IMR-90 (cell line): ENCODE data around the gene BMP8A. TPM values are rescaled to one million over a fixed set of nuclear protein-coding genes. Genes with fewer than 3 reads are reported as not detected.

Source experiments
- ATAC-seq: fragments of 200-7000 bp; cut with Tn5 transposase; 2 replicates; pipeline ENCODE4 v1.9.1; 2020; ENCODE audit warnings: low read depth, mild to moderate bottlenecking, moderate library complexity
- BruUV-seq: library from RNA; stranded (reverse); fragments of 400-500 nt; replicated peaks from 2 replicates; lab custom pipeline; 2021; lab: Mats Ljungman, UMichigan
- CTCF ChIA-PET: fragments of 300-600 bp; formaldehyde crosslinking; extraction: SDS; loops from one replicate; lab custom pipeline; 2021; ENCODE audit warnings: antibody characterized with exemption; lab: Yijun Ruan, JAX
- POLR2A ChIA-PET: fragments of 300-600 bp; sonication (Branson Sonifier 250); formaldehyde crosslinking; loops from one replicate; lab custom pipeline; 2022; ENCODE audit warnings: antibody characterized with exemption; ENCODE audit not compliant: unreplicated experiment; lab: Charles Lee
- DNase-seq: peaks from one replicate; pipeline ENCODE4 v3.0.0; 2013
- H2AFZ ChIP-seq: replicated peaks from 2 replicates; pipeline ENCODE3; 2013; ENCODE audit warnings: low read length, mild to moderate bottlenecking; ENCODE audit not compliant: poor library complexity
- H2AK5ac ChIP-seq: 2 replicates; pipeline ENCODE4 v1.6.1; 2013; ENCODE audit warnings: low read depth, low read length, inconsistent platforms
- H2AK9ac ChIP-seq: replicated peaks from 2 replicates; pipeline ENCODE3; 2013; ENCODE audit warnings: mild to moderate bottlenecking, low read depth, low read length, moderate library complexity; ENCODE audit not compliant: poor library complexity
- H2BK120ac ChIP-seq: 2 replicates; pipeline ENCODE4 v1.6.1; 2013; ENCODE audit warnings: low read depth, low read length, inconsistent platforms
- H2BK15ac ChIP-seq: 3 replicates; pipeline ENCODE4 v1.6.1; 2013; ENCODE audit warnings: low read depth, low read length, inconsistent platforms
- H2BK20ac ChIP-seq: 2 replicates; pipeline ENCODE4 v1.6.1; 2013; ENCODE audit warnings: low read depth, mild to moderate bottlenecking, inconsistent platforms, low read length, moderate library complexity
- H2BK5ac ChIP-seq: 2 replicates; pipeline ENCODE4 v1.6.1; 2013; ENCODE audit warnings: mild to moderate bottlenecking, low read depth, low read length, inconsistent platforms; ENCODE audit not compliant: poor library complexity, severe bottlenecking
- H3K14ac ChIP-seq: replicated peaks from 2 replicates; pipeline ENCODE4 v1.6.1; 2013; ENCODE audit warnings: low read depth, low read length, inconsistent platforms
- H3K18ac ChIP-seq: 2 replicates; pipeline ENCODE4 v1.6.1; 2013; ENCODE audit warnings: low read depth, low read length, control low read depth
- H3K23ac ChIP-seq: 2 replicates; pipeline ENCODE4 v1.6.1; 2013; ENCODE audit warnings: low read depth, low read length, inconsistent platforms
- H3K27ac ChIP-seq: 2 replicates; pipeline ENCODE4 v1.5.1; 2013; ENCODE audit warnings: mild to moderate bottlenecking, control low read depth, low read length; ENCODE audit not compliant: insufficient read depth
- H3K27me3 ChIP-seq: 2 replicates; pipeline ENCODE4 v1.6.1; 2013; ENCODE audit warnings: low read length; ENCODE audit not compliant: control insufficient read depth, insufficient read depth
- H3K36me3 ChIP-seq: 2 replicates; pipeline ENCODE4 v1.6.1; 2013; ENCODE audit warnings: low read length, mixed read lengths; ENCODE audit not compliant: control insufficient read depth, insufficient read depth
- H3K4ac ChIP-seq: 2 replicates; pipeline ENCODE4 v1.6.1; 2013; ENCODE audit warnings: low read depth, low read length, inconsistent platforms
- H3K4me1 ChIP-seq: 2 replicates; pipeline ENCODE4 v1.6.1; 2013; ENCODE audit warnings: low read length, mixed read lengths; ENCODE audit not compliant: control insufficient read depth, insufficient read depth
- H3K4me2 ChIP-seq: 2 replicates; pipeline ENCODE4 v1.6.1; 2013; ENCODE audit warnings: low read depth, mild to moderate bottlenecking, control low read depth, low read length, moderate library complexity
- H3K4me3 ChIP-seq: 2 replicates; pipeline ENCODE4 v1.5.1; 2013; ENCODE audit warnings: low read depth, mild to moderate bottlenecking, control low read depth, low read length, moderate library complexity; ENCODE audit not compliant: insufficient read depth
- H3K56ac ChIP-seq: 2 replicates; pipeline ENCODE4 v1.6.1; 2013; ENCODE audit warnings: low read length, inconsistent platforms; ENCODE audit not compliant: insufficient read depth; ENCODE audit errors: extremely low read depth
- H3K79me1 ChIP-seq, 2 experiments: 2 replicates each; pipeline ENCODE4 v1.6.1; 2013; ENCODE audit warnings: low read length in 2 of 2, inconsistent platforms in 1 of 2, low read depth in 1 of 2
- H3K9ac ChIP-seq: 2 replicates; pipeline ENCODE4 v1.6.1; 2013; ENCODE audit warnings: low read depth, low read length, control low read depth
- H3K9me1 ChIP-seq: 2 replicates; pipeline ENCODE4 v1.6.1; 2013; ENCODE audit warnings: low read length, inconsistent platforms; ENCODE audit not compliant: insufficient read depth
- H3K9me3 ChIP-seq: 2 replicates; pipeline ENCODE4 v1.6.1; 2013; ENCODE audit warnings: low read length; ENCODE audit not compliant: control insufficient read depth, insufficient read depth
- H4K20me1 ChIP-seq: 2 replicates; pipeline ENCODE4 v1.6.1; 2013; ENCODE audit warnings: low read length, inconsistent platforms; ENCODE audit not compliant: insufficient read depth
- H4K5ac ChIP-seq: 2 replicates; pipeline ENCODE4 v1.6.1; 2013; ENCODE audit warnings: mild to moderate bottlenecking, low read depth, low read length, control low read depth
- H4K8ac ChIP-seq, 2 experiments: 2 replicates each; pipeline ENCODE4 v1.6.1; 2013; ENCODE audit warnings: low read depth in 2 of 2, low read length in 2 of 2, control low read depth in 1 of 2, inconsistent platforms in 1 of 2
- H4K91ac ChIP-seq: 2 replicates; pipeline ENCODE4 v1.6.1; 2013; ENCODE audit warnings: low read depth, low read length, inconsistent platforms; ENCODE audit not compliant: insufficient read depth
- BHLHE40 ChIP-seq: fragments of 150-350 bp; IDR thresholded peaks from 2 replicates; pipeline ENCODE4 v1.6.1; 2016; ENCODE audit warnings: mild to moderate bottlenecking, low read depth, low read length
- CEBPB ChIP-seq: IDR thresholded peaks from 2 replicates; pipeline ENCODE4 v1.6.1; 2012; ENCODE audit warnings: low read depth, low read length, improper control_type of control experiment
- MAFK ChIP-seq: IDR thresholded peaks from 2 replicates; pipeline ENCODE4 v1.6.1; 2012; ENCODE audit warnings: low read depth, low read length, improper control_type of control experiment
- MAZ ChIP-seq: IDR thresholded peaks from 2 replicates; pipeline ENCODE4 v1.6.1; 2012; ENCODE audit warnings: low read depth, mild to moderate bottlenecking, low read length, improper control_type of control experiment, moderate library complexity, borderline replicate concordance
- NFE2L2 ChIP-seq: fragments of 150-350 bp; IDR thresholded peaks from 2 replicates; pipeline ENCODE4 v1.6.1; 2016; ENCODE audit warnings: low read depth, mild to moderate bottlenecking, low read length
- POLR2A ChIP-seq: IDR thresholded peaks from 2 replicates; pipeline ENCODE4 v1.6.1; 2012; ENCODE audit warnings: mild to moderate bottlenecking, low read depth, low read length
- SMC3 ChIP-seq: fragments of 150-350 bp; IDR thresholded peaks from 2 replicates; pipeline ENCODE4 v1.6.1; 2016; ENCODE audit warnings: low read depth, mild to moderate bottlenecking, antibody characterized with exemption, low read length, moderate library complexity
- WGBS, 2 experiments: methylation state at CpG; one replicate each; pipeline versions ENCODE4 v1.1.5 to v1.1.7; 2013; ENCODE audit warnings: missing lambda C conversion rate in 2 of 2; ENCODE audit not compliant: insufficient read length in 1 of 2; ENCODE audit errors: extremely low coverage in 2 of 2; 5-methylcytosine and 5-hydroxymethylcytosine counted together
- dilution Hi-C: fragments of 300-500 bp; cut with HindIII; formaldehyde crosslinking; loops from one replicate; pipeline ENCODE4 v1.14.3; 2018; ENCODE audit warnings: low sequenced_read_pairs; ENCODE audit not compliant: unreplicated experiment
- in situ Hi-C: fragments of 300-500 bp; cut with MboI; formaldehyde crosslinking; loops from 3 replicates; pipeline ENCODE4 v1.14.3; 2019; ENCODE audit warnings: low sequenced_read_pairs, inconsistent platforms, mixed read lengths
- intact Hi-C: fragments of 100-400 bp; cut with micrococcal nuclease; formaldehyde crosslinking; loops from 2 replicates; pipeline ENCODE4 v1.10.0; 2022
- polyA plus RNA-seq, 3 experiments: library from polyadenylated mRNA; depleted of rRNA; stranded (reverse); fragments of >200 nt; gene quantifications; 2 replicates each; pipeline ENCODE4 v1.2.3, GENCODE V29; 2012; ENCODE audit warnings: low replicate concordance in 1 of 3
- total RNA-seq: library from RNA; depleted of rRNA; stranded (reverse); fragments of >200 nt; gene quantifications from 2 replicates; pipeline ENCODE4 v1.2.3, GENCODE V29; 2012
- TF ChIP-seq, protein P1 (sequence below): fragments of 150-350 bp; IDR thresholded peaks from 2 replicates; pipeline ENCODE4 v1.6.1; 2016; ENCODE audit warnings: low read depth, mild to moderate bottlenecking, low read length, moderate library complexity, borderline replicate concordance

The BMP8A gene
- total and polyA plus RNA-seq, 2 of the 4 experiments (the other 2 are of a cell fraction) = not detected

DNA sequence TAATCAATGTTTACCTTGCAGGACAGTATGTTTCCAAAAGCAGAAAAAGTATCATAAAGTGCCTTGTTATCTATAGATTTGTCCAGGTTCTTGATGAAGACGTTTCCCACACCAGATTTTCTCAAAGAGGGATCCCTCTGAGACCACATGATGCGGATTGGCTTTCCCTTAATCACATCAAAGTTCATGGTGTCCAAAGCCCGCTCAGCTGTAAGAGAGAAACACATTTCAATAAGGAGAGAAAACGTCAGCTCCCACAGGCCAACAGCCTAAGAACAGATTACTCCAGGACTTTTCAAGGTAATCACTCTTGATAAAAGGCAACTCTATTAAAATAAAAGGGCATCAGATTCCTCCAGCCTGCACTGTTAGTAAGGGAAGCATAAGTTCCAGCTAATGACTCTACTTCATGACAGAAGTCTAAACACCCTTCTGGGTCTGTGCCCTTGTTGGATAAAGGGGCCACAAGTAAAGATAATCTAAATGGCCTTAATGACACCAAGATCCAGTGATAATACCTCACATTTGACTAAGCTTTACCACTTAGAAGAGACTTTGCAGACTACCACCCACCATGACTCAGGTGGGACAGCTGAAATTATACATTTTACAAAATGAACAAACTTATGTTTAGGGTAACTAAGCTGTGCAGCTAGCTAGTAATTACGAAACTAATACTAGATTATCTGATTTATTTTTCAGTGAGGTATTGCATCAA lies 81.1 kb downstream of the BMP8A start:
- H3K9ac ChIP-seq = no peak overlapping the region
- no peak overlapping the region for H2AK9ac ChIP-seq
- no peak overlapping the region for H3K4me3 ChIP-seq
- intact Hi-C loops = no loop called here
- no peak overlapping the region for H3K4ac ChIP-seq
- H3K23ac ChIP-seq = 0 out of 2 replicates have a peak overlapping the region, but pooled peaks have one; percentile 7
- in situ Hi-C loops = no loop called here
- no peak overlapping the region for H3K18ac ChIP-seq
- no peak overlapping the region for H3K56ac ChIP-seq
- TF ChIP-seq SMC3 = no peak
- TF ChIP-seq, protein P1, sequence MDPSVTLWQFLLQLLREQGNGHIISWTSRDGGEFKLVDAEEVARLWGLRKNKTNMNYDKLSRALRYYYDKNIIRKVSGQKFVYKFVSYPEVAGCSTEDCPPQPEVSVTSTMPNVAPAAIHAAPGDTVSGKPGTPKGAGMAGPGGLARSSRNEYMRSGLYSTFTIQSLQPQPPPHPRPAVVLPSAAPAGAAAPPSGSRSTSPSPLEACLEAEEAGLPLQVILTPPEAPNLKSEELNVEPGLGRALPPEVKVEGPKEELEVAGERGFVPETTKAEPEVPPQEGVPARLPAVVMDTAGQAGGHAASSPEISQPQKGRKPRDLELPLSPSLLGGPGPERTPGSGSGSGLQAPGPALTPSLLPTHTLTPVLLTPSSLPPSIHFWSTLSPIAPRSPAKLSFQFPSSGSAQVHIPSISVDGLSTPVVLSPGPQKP = no peak
- TF ChIP-seq POLR2A = no peak
- TF ChIP-seq CEBPB = no peak
- no peak for TF ChIP-seq MAZ
- TF ChIP-seq BHLHE40 = no peak
- no peak for TF ChIP-seq MAFK
- no peak for TF ChIP-seq NFE2L2
- no CpG with 5 or more reads among the region's 5 CpGs for WGBS, 2 experiments
- no peak overlapping the region for H2BK120ac ChIP-seq
- no peak overlapping the region for H2BK5ac ChIP-seq
- H2BK15ac ChIP-seq = no peak overlapping the region
- no peak overlapping the region for H2AFZ ChIP-seq
- H3K9me3 ChIP-seq = no peaks in the 10 kb centered on the region
- H4K20me1 ChIP-seq = peaks cover 68% of the 10 kb centered on the region
- no peak for DNase-seq
- H3K27me3 ChIP-seq = no peaks in the 10 kb centered on the region
- peaks cover 29 to 59% of the 10 kb centered on the region in 2 experiments for H3K79me1 ChIP-seq
- no peak overlapping the region for H2BK20ac ChIP-seq
- H2AK5ac ChIP-seq = no peak overlapping the region
- H3K36me3 ChIP-seq = peaks cover 54% of the 10 kb centered on the region
- H3K4me2 ChIP-seq = no peak overlapping the region
- H4K5ac ChIP-seq = no peak overlapping the region
- dilution Hi-C loops = no loop called here
- no peak overlapping the region for H4K8ac ChIP-seq
- ATAC-seq = no peak
- CTCF ChIA-PET = no interaction called here
- H3K9me1 ChIP-seq = peaks cover 9% of the 10 kb centered on the region
- no peak overlapping the region for H3K14ac ChIP-seq
- POLR2A ChIA-PET = no interaction called here
- peaks cover 13% of the 10 kb centered on the region for H3K4me1 ChIP-seq
- H4K91ac ChIP-seq = no peak overlapping the region
- no peak overlapping the region for H3K27ac ChIP-seq
- BruUV-seq = no TSS peak
